NCI-H526 treated with DMSO at 0.1 percent for 48 hours (cell line): ENCODE data around the gene TFEB.
A peak's percentile ranks its signal among the peaks of the same experiment; 100 is the strongest.

ENCODE experiments used
- DNase-seq: peaks from one replicate; lab custom pipeline; 2025; lab: John Stamatoyannopoulos, UW

TFEB gene

DNA sequence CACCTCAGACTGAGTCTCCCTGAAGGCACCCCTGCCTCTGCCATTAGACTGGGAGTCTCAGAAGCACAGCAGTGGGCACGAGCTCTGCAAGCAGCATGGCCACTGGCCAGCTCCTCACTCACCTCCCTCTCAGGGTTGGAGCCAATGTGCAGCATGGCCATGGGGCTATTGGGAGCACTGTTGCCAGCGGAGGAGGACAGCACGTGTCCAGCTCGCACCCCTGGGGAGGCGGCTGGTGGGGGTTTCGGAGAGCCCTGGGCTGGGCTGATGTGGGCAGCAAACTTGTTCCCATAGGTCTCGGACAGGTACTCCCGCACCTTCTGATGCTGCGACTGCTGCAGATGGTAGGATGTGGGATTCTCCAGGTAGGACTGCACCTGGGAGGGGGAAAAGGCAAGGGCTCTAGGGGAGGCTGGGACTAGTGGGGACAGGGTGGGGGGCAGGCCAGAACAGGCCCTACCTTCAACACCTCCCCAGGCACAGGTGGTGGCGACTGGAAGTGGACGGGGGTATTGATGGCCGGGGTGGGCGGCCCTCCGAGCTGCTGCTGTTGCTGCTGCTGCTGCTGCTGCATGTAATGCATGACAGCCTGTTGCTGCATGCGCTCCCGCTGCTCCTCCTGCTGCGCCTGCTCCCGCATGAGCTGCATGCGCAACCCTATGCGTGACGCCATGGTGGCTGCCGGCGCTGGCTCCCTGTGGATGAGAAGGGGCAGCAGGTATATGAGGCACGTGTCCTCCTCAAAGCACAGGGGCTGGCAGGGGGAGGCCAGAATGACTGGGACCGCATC is 44.7 kb downstream of the TFEB start:
- no peak for DNase-seq

GRCh38 chr6:41689171-41690008 is 46.0 kb downstream of the TFEB start:
- no peak for DNase-seq

- DNase-seq, result no peak
Measured at GRCh38 chr6:41688256-41688965, 47.0 kb downstream of the TFEB start.

- DNase-seq, result no peak
Measured at GRCh38 chr6:41687501-41688175, 47.8 kb downstream of the TFEB start.

GRCh38 chr6:41685641-41686380 is 49.6 kb downstream of the TFEB start:
- no peak for DNase-seq

DNA sequence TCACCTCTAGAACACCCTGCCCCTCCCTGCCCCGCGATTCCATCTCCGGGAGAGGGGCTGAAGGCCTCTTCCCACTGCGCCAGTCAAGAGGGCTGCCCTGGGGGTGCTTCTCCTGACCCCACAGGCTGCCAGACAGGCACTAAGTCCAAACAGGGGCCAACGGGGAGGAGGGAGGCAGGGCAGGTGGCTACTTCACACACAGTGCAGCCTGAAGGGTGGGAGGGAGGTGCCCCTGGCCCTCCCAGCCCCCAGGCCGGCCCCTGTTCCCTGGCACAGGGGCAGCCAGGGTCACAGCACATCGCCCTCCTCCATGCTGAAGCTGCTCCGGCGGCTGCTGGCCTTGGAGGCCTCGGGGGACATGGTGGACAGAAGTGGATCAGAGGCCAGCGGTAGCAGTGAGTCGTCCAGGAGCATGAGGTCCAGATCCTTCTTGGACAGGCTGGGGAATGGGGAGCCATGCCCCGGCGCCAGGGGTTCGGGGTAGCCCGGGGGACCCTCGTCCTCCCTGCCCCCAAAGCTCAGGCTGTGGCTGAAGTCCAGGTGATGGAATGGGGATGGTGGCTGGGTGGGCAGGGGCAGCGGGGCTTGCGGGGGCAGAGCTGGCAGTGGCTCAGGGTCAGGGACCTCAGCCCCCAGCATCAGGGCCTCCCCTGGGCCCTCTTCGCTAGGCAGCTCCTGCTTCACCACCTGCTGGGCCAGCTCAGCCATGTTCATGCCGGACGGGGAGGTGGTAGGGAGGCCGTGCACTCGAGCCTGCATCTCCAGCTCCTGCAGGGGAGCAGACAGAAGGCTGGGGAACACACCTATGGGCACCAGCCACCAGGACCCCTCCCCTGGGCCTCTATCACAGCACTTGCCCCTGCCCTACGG is 50.9 kb downstream of the TFEB start:
- DNase-seq, result no peak

- peak; percentile 31 for DNase-seq
Measured at GRCh38 chr6:41683523-41684310, 51.7 kb downstream of the TFEB start.

DNA sequence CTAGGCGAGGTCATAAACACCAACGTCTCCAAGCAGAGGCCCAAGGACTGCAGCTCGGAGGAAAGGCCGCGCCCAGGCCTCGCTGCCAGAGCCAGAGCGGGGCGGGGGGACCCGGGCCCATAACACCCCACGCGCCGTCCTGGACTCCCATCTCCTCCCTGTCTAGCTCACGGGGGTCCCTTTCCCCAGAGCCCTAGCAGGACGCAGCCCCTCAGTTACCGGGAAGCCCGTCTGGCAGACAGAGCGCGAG is 52.2 kb downstream of the TFEB start:
- no peak for DNase-seq

- no peak for DNase-seq
Measured at GRCh38 chr6:41682497-41683272, 52.7 kb downstream of the TFEB start.

DNA sequence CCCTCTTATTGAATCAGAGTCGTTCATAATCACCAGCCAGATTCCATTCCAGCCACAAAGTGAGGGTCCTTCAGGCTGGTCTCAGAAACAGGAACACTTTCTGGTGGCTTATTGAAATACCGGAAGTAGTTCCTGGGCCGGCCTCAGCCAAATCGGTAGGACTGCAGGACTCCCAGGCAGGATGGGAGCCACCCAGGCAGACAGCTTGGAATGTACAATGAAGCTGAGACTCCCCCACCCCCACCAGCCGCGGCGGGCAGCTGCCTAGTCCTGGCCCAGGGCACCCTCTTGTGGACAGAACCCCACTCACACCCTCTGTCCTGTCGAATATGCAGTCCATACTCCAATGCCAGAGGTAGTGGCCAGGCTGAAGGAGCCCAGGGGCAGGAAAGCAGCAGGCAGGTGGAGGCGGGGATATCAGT is 53.3 kb downstream of the TFEB start:
- peak; percentile 72 for DNase-seq

GRCh38 chr6:41680182-41680965 is 55.0 kb downstream of the TFEB start:
- no peak for DNase-seq

DNA sequence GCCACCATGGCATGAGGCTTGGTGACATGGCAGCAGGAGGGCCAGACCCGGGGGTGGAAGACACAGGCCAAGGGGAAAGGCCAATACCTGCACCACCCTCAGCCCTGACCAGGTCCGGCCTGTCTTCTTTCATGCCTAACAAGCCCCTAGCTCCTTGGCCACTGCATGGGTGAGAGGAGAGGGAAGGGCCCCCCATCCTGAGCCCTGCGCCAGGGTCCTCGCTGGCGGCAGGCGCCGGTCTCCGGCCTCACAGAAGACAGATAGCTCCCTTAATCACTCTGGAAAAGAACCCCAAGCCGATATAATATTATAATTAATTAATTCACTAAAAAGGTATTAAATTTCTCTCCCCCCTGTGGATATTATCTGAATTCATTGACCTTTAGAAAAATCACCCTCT is 55.7 kb downstream of the TFEB start:
- DNase-seq, result no peak

- no peak for DNase-seq
Measured at GRCh38 chr6:41678511-41679084, 56.8 kb downstream of the TFEB start.

GRCh38 chr6:41677124-41677921 is 58.1 kb downstream of the TFEB start:
- DNase-seq, result no peak

GRCh38 chr6:41676431-41676830 is 59.0 kb downstream of the TFEB start:
- DNase-seq, result no peak

DNA sequence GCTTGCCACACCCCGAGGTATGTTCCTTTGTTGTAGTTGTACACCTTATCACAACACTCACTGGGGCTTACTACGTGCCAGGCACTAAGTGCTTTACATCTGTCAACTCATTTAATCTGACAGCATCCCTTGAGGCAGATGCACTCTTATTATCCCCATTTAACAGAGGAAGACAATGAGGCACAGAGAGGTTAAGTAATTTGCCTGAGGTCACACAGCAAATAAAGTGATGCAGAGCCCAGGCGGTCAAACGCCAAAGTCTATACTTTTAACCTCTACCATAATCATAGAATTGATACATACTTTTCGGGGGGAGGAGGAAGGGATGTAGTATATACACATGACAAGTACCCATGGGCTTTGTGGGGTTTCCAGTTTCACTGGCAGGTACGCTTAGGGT is 59.4 kb downstream of the TFEB start:
- no peak for DNase-seq

- DNase-seq, result no peak
Measured at GRCh38 chr6:41675176-41675775, 60.1 kb downstream of the TFEB start.
